GM12892 (cell line): ENCODE data around the gene NLRC5.
"Not testable (repeated sequence)": the region's sequence is repeated elsewhere in the genome, so short reads cannot be mapped to it uniquely, and the experiment has no call there.

Source experiments
- POLR2A ChIP-seq: IDR thresholded peaks from 2 replicates; pipeline ENCODE4 v1.6.1; 2011; ENCODE audit warnings: low read depth, low read length, control low read depth
- POLR2AphosphoS5 ChIP-seq: IDR thresholded peaks from 2 replicates; pipeline ENCODE4 v1.6.1; 2011; ENCODE audit warnings: low read depth, low read length, control low read depth
- TAF1 ChIP-seq: IDR thresholded peaks from 2 replicates; pipeline ENCODE4 v1.6.1; 2011; ENCODE audit warnings: low read depth, mild to moderate bottlenecking, control low read depth, low read length, borderline replicate concordance

DNA sequence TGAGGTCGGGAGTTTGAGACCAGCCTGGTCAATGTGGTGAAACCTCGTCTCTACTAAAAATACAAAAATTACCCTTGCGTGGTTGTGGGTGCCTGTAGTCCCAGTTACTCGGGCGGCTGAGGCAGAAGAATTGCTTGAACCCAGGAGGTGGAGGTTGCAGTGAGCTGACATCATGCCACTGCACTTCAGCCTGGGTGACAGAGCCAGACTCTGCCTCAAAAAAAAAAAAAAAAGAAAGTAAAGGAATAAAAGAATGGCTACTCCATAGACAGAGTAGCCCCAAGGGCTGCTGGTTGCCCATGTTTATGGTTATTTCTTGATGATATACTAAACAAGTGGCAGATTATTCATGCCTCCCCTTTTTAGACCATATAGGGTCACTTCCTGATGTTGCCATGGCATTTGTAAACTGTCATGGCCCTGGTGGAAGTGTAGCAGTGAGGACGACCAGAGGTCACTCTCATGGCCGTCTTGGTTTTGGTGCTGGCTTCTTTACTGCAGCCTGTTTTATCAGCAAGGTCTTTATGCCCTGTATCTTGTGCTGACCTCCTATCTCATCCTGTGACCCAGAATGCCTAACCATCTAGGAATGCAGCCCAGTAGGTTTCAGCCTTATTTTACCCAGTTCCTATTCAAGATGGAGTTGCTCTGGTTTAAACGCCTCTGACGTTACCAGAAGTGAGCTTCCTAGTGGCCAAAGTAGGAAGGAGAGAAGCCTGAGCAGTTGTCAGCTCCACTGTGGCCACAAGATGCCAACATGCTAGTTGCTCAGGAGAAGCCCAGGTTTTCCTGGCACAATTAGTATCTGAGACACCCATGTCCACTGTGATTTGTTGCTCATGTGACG lies 120.1 kb downstream of the NLRC5 start:
- TF ChIP-seq TAF1, POLR2A, POLR2AphosphoS5: not testable (repeated sequence)
